Calu3 (cell line): ENCODE data around the gene CSAG1. TPM values are rescaled to one million over a fixed set of nuclear protein-coding genes. Genes with fewer than 3 reads are reported as not detected.
"Not testable (repeated sequence)": the region's sequence is repeated elsewhere in the genome, so short reads cannot be mapped to it uniquely, and the experiment has no call there.

Source experiments
- Bru-seq: library from RNA; stranded (reverse); fragments of 400-500 nt; gene quantifications from one replicate; lab custom pipeline; 2021; lab: Mats Ljungman, UMichigan
- BruChase-seq, 2 experiments: library from RNA; stranded (reverse); fragments of 400-500 nt; gene quantifications; one replicate each; lab custom pipeline; 2021; lab: Mats Ljungman, UMichigan
- BruUV-seq: library from RNA; stranded (reverse); fragments of 400-500 nt; replicated peaks from 2 replicates; lab custom pipeline; 2021; lab: Mats Ljungman, UMichigan
- CTCF ChIA-PET: fragments of 300-600 bp; sonication (Branson Sonifier 250); formaldehyde crosslinking; loops from one replicate; lab custom pipeline; 2022; ENCODE audit warnings: antibody characterized with exemption; lab: Charles Lee
- DNase-seq: peaks from one replicate; pipeline ENCODE4 v3.0.0; 2022
- H3K27ac Mint-ChIP-seq: one replicate; pipeline ENCODE4 v1.8.0; 2022; ENCODE audit warnings: mixed read lengths; ENCODE audit not compliant: unreplicated experiment
- H3K27me3 Mint-ChIP-seq: one replicate; pipeline ENCODE4 v1.8.0; 2022; ENCODE audit warnings: mixed read lengths; ENCODE audit not compliant: unreplicated experiment
- H3K36me3 Mint-ChIP-seq: one replicate; pipeline ENCODE4 v1.8.0; 2022; ENCODE audit warnings: mild to moderate bottlenecking, moderate library complexity, mixed read lengths; ENCODE audit not compliant: insufficient read depth, unreplicated experiment
- H3K4me1 Mint-ChIP-seq: one replicate; pipeline ENCODE4 v1.8.0; 2022; ENCODE audit warnings: mild to moderate bottlenecking, low read depth, mixed read lengths; ENCODE audit not compliant: unreplicated experiment
- H3K4me3 Mint-ChIP-seq: one replicate; pipeline ENCODE4 v1.8.0; 2022; ENCODE audit warnings: mild to moderate bottlenecking, low read depth, moderate library complexity, mixed read lengths; ENCODE audit not compliant: unreplicated experiment
- H3K9me3 Mint-ChIP-seq: one replicate; pipeline ENCODE4 v1.8.0; 2022; ENCODE audit warnings: low read depth, mixed read lengths; ENCODE audit not compliant: unreplicated experiment
- intact Hi-C: fragments of 100-400 bp; cut with micrococcal nuclease; formaldehyde crosslinking; loops from one replicate; pipeline ENCODE4 v1.10.0; 2022; ENCODE audit not compliant: unreplicated experiment
- long read RNA-seq: library from polyadenylated mRNA; stranded (forward); transcript quantifications from one replicate; pipeline ENCODE4 v2.0.0, GENCODE V29; 2022
- total RNA-seq: library from RNA; stranded (reverse); gene quantifications from 2 replicates; pipeline ENCODE4 v1.2.3, GENCODE V29; 2022
- TF ChIP-seq, protein P1 (sequence below): fragments of 200-600 bp; IDR thresholded peaks from one replicate; pipeline ENCODE4 v1.8.0; 2022; ENCODE audit warnings: antibody characterized with exemption; ENCODE audit not compliant: unreplicated experiment

The CSAG1 gene, protein sequence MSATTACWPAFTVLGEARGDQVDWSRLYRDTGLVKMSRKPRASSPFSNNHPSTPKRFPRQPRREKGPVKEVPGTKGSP
- total RNA-seq: not detected in 2 replicates
- not detected for Bru-seq, nascent RNA
- BruChase-seq, experiment 1, labeled RNA remaining after a 6-hour chase: not detected
- not detected for BruChase-seq, experiment 2, labeled RNA remaining after a 2-hour chase
- long read RNA-seq: 0 reads

DNA sequence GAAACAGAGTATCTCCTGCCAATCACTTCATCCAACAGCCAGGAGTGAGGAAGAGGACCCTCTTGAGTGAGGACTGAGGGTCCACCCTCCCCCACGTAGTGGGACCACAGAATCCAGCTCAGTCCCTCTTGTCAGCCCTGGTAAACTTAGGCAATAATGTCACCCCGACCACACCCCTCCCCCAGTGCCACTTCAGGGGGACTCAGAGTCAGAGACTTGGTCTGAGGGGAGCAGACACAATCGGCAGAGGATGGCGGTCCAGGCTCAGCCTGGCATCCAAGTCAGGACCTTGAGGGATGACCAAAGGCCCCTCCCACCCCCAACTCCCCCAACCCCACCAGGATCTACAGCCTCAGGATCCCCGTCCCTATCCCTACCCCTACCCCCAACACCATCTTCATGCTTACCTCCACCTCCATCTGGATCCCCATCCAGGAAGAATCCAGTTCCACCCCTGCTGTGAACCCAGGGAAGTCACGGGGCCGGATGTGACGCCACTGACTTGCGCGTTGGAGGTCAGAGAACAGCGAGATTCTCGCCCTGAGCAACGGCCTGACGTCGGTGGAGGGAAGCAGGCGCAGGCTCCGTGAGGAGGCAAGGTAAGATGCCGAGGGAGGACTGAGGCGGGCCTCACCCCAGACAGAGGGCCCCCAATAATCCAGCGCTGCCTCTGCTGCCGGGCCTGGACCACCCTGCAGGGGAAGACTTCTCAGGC, at the start of gene CSAG1, which contains the start of gene MAGEA12:
TSS of gene CSAG1 (minus strand) at position 461 of the 715 bp plus-strand sequence. CDS start 1,261 bp downstream, outside the sequence.
TSS of gene MAGEA12 (plus strand) at position 497 of the 715 bp plus-strand sequence. CDS start 2,405 bp downstream, outside the sequence.
- Mint-ChIP-seq H3K4me3 (no peak within 1 kb of the TSS), H3K4me1 (no peaks in the 10 kb centered on the region), H3K27ac (no peak within 1 kb of the TSS), H3K36me3 (peaks cover 4% of the 10 kb centered on the region), H3K27me3 (peaks cover 39% of the 10 kb centered on the region), H3K9me3 (no peaks in the 10 kb centered on the region)
- intact Hi-C loops: no loop called here
- no peak for DNase-seq
- BruUV-seq: no TSS peak
- CTCF ChIA-PET: interaction anchor here (0.7 kb wide), 1 partner anchor 1259 kb away, joined by 6 read pairs; no protein-coding TSS in a partner anchor
- TF ChIP-seq, protein P1, sequence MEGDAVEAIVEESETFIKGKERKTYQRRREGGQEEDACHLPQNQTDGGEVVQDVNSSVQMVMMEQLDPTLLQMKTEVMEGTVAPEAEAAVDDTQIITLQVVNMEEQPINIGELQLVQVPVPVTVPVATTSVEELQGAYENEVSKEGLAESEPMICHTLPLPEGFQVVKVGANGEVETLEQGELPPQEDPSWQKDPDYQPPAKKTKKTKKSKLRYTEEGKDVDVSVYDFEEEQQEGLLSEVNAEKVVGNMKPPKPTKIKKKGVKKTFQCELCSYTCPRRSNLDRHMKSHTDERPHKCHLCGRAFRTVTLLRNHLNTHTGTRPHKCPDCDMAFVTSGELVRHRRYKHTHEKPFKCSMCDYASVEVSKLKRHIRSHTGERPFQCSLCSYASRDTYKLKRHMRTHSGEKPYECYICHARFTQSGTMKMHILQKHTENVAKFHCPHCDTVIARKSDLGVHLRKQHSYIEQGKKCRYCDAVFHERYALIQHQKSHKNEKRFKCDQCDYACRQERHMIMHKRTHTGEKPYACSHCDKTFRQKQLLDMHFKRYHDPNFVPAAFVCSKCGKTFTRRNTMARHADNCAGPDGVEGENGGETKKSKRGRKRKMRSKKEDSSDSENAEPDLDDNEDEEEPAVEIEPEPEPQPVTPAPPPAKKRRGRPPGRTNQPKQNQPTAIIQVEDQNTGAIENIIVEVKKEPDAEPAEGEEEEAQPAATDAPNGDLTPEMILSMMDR: no peak

DNA sequence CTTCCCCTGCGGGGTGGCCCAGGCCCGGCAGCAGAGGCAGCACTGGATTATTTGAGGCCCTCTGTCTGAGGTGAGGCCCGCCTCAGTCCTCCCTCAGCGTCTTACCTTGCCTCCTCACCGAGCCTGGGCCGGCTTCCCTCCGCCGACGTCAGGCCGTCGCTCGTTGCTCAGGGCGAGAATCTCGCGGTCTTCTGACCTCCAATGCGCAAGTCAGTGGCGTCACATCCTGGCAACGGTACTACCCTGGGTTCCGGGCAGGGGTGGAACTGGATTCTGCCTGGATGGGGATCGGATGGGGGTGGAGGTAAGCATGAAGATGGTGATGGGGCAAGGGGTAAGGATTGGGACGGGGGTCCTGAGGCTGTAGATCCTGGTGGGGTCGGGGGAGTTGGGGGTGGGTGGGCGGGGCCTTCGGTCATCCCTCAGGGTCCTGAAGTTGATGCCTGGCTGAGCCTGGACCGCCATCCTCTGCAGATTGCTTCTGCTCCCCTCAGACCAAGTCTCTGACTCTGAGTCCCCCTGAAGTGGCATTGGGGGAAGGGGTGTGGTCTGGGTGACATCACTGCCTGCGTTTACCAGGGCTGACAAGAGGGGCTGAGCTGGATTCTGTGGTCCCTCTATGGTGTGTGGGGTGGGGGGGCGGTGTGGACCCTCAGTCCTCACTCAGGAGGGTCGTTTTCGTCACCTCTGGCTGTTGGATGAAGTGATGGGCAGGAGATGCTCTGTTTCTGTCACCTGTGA, 36.2 kb upstream of the CSAG1 start, which contains the start of gene MAGEA6:
TSS of gene MAGEA6 (minus strand) at position 141 of the 741 bp plus-strand sequence. CDS start 2,039 bp downstream, outside the sequence.
- H3K4me3 Mint-ChIP-seq, H3K9me3 Mint-ChIP-seq, DNase-seq, H3K4me1 Mint-ChIP-seq, intact Hi-C loops, H3K27ac Mint-ChIP-seq, H3K27me3 Mint-ChIP-seq, H3K36me3 Mint-ChIP-seq, BruUV-seq, CTCF ChIA-PET: not testable (repeated sequence)

DNA sequence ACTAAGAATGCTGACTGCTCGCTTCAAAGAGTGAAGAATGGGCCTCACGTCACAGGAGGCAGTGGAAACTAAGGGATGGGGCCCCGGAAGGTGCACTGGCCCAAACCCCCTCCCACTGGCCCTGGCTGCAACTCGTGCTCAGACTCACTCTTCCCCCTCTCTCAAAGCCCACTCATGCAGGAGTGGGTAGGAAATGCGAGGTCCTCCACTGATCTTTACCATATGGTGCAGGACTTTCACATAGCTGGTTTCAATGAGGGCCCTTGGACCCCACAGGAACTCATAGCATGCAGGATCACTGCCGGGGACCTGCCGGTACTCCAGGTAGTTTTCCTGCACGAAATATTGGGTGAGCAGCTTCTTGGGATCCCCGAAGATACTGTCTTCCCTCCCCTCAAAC, 33.0 kb upstream of the CSAG1 start:
- H3K4me3 Mint-ChIP-seq, H3K36me3 Mint-ChIP-seq, H3K4me1 Mint-ChIP-seq, H3K9me3 Mint-ChIP-seq, H3K27me3 Mint-ChIP-seq, DNase-seq, BruUV-seq, H3K27ac Mint-ChIP-seq, intact Hi-C loops: not testable (repeated sequence)
- CTCF ChIA-PET: interaction anchor here (0.6 kb wide), 1 partner anchor 136 kb away, joined by 3 read pairs; no protein-coding TSS in a partner anchor

DNA sequence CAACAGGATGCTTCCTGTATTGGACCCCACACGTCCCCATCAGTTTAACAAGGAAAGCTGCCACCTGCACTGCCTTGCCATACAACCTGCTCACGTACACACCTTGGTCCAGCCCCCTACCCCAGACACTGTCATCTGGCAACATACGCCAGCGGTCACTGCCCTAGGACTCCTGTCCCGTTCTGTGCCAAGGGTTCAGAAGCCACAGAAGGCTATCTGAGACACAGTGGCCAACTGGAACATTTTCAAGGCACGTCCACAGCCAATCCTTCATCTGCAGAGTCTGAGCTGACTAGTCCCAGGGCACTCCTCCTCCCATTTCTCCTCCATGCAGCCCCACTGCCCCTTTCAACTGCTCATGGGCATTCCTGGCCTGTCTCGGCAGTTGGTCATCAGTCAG, 28.1 kb upstream of the CSAG1 start:
- H3K27ac Mint-ChIP-seq, BruUV-seq, H3K36me3 Mint-ChIP-seq, CTCF ChIA-PET, H3K4me3 Mint-ChIP-seq, intact Hi-C loops, DNase-seq, H3K4me1 Mint-ChIP-seq, H3K9me3 Mint-ChIP-seq, H3K27me3 Mint-ChIP-seq: not testable (repeated sequence)

DNA sequence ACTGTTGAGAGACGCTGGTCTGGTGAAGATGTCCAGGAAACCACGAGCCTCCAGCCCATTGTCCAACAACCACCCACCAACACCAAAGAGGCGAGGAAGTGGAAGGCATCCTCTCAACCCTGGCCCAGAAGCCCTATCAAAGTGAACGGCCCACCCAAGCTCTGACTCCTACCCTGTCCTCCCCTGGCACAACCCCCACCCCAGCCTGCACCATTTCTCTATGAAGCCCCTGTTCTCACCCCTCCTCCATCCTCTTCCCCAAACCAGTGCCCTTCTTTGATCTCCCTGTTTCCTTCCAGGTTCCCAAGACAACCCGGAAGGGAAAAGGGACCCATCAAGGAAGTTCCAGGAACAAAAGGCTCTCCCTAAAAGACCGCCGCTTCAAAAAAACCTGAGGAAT, 26.0 kb upstream of the CSAG1 start:
- BruUV-seq: not testable (repeated sequence)

DNA sequence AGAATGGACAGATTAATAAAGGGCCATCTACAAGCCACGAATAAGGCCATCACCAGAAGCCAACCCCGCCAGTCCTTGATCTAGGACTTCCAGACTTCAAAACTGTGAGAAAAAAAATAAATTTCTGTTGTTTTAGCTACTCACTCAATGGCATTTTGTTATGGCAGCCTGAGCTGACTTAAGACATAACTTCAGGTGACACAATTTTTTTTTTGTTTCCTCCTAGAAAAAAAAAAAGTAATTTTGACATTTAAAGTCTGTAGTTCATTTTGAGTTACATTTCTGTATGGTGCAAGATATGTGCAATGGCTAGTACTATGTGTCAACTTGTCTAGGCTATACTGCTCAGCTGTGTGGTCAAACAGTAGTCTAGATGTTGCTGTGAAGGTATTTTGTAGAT, 25.4 kb upstream of the CSAG1 start, which contains the start of gene CSAG3:
TSS of gene CSAG3 (plus strand) at position 301 of the 400 bp plus-strand sequence.
- H3K36me3 Mint-ChIP-seq, H3K27ac Mint-ChIP-seq, DNase-seq, H3K27me3 Mint-ChIP-seq, intact Hi-C loops, H3K4me1 Mint-ChIP-seq, H3K9me3 Mint-ChIP-seq, H3K4me3 Mint-ChIP-seq, BruUV-seq, CTCF ChIA-PET: not testable (repeated sequence)

More for the DNA sequence above, 26.0 kb upstream of the CSAG1 start:
- H3K36me3 Mint-ChIP-seq, DNase-seq, intact Hi-C loops, CTCF ChIA-PET, H3K27ac Mint-ChIP-seq, H3K4me3 Mint-ChIP-seq, H3K27me3 Mint-ChIP-seq, H3K9me3 Mint-ChIP-seq, H3K4me1 Mint-ChIP-seq: not testable (repeated sequence)

DNA sequence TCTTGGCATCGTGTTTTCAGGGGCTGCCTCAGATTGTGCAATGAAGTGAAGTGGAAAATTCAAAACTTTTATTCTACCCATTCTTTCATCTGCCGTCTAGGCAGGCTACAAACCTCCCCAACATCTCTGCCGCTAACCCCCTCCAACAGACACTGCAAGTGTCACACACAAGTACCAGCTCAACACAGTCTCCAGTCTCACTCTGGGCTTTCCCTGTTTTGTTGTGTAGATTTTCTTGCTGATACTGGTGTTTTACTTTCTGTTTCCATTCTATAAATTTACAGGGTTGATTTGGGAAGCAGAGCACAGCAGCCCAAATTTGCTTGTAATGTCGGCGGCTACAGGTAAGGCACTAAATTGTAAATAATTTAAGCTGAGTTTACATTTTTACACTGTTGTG, 21.4 kb upstream of the CSAG1 start:
- BruUV-seq, CTCF ChIA-PET, intact Hi-C loops, H3K4me3 Mint-ChIP-seq, H3K27ac Mint-ChIP-seq, H3K9me3 Mint-ChIP-seq, H3K36me3 Mint-ChIP-seq, H3K4me1 Mint-ChIP-seq, H3K27me3 Mint-ChIP-seq, DNase-seq: not testable (repeated sequence)

DNA sequence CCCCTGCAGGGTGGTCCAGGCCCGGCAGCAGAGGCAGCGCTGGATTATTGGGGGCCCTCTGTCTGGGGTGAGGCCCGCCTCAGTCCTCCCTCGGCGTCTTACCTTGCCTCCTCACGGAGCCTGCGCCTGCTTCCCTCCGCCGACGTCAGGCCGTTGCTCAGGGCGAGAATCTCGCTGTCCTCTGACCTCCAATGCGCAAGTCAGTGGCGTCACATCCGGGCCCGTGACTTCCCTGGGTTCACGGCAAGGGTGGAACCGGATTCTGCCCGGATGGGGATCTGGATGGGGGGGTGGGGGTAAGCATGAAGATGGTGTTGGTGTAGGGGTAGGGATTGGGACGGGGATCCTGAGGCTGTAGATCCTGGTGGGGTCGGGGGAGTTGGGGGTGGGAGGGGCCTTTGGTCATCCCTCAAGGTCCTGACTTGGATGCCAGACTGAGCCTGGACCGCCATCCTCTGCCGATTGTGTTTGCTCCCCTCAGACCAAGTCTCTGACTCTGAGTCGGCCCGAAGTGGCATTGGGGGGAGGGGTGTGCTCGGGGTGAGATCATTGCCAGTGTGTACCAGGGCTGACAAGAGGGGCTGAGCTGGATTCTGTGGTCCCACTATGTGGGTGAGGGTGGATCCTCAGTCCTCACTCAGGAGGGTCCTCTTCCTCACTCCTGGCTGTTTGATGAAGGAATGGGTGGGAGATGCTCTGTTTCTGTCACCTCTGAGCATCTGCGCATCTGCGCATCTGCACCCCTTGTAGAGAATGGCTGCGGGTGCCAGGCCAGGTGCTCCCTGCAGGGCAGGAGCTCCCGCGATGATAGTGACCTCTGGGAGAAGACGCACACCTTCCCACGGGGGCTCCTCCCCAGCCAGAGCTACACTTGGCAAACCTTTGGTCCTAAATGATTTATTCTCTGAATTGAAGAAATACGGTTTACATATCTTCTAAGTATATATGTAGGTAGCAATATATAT, 20.4 kb upstream of the CSAG1 start, which contains the start of gene MAGEA2:
TSS of gene MAGEA2 (minus strand) at position 157 of the 965 bp plus-strand sequence. CDS start 2,479 bp downstream, outside the sequence.
- DNase-seq, H3K27me3 Mint-ChIP-seq, intact Hi-C loops, H3K9me3 Mint-ChIP-seq, H3K27ac Mint-ChIP-seq, BruUV-seq, H3K4me3 Mint-ChIP-seq, H3K36me3 Mint-ChIP-seq, CTCF ChIA-PET, H3K4me1 Mint-ChIP-seq: not testable (repeated sequence)
